GM21367 (cell line): ENCODE results near the gene VSX1.

ENCODE experiments used
- ATAC-seq: cut with Tn5 transposase; IDR thresholded peaks from one replicate; pipeline ENCODE4 v1.9.1; 2021; ENCODE audit not compliant: unreplicated experiment

Gene VSX1

DNA sequence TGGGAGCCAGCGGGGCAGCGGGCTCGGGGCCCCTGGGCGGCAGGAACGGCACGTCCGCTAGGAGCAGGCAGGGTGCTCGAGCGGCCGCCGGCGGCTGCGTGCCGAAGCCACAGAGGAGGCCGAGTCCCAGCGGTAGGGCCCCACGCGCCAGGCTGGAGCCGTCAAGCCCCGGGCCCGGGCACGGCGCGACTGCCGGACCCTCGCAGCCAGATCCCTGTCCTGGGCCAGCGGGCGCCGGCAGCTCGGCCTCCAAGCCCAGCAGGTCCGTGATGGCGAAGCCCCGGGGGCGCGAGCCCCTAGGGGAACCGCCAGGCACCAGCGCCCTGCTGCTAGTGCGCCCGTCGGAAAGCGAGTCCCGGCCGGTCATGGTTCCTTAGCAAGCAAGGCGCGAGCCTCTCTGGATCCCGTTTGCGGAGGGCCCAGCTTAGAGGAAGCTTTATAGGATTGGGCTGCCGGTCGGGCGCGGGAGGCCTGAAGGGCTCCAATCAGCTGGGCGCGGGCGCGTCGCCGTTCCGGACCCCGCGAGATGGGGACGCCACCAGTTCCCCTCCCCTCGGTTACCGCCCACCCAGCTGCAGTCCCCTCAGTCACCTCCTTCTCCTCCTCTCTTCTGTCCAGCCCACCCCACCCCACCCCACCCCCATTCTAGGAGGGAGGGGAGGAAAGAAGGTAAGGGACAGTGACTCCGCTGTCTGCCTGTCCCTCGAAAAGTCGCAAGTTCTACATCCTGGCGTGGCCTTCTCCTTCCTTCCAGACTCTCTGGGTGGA, at the start of gene VSX1:
TSS of gene VSX1 (minus strand) at position 412 of the 768 bp plus-strand sequence. CDS start at position 367, 45 bp downstream.
- no peak for ATAC-seq

- no peak for ATAC-seq
These were observed 48.0 kb upstream of the VSX1 start for GRCh38 chr20:25129908-25130307.

DNA sequence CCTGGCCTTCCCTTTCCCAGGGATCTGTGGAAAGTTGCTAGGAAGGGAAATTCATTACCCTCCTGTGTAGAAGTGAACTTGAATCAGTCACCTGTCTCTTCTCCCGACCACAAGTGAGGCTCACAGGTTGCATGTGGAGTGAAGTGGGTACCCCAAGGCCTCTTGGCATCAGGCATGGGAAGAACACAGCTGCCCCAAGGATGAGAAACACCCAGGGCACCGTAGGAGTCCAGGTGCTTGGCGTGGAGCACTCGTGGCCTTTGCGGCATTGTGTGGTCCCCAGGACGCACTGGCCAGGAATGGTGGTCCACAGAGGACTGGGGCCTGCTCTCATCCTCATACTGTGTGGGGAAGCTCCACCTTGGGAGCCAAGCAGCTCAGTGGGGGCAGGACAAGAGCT, 47.5 kb upstream of the VSX1 start:
- no peak for ATAC-seq

- ATAC-seq = no peak
These were observed 46.7 kb upstream of the VSX1 start for GRCh38 chr20:25128649-25129048.

GRCh38 chr20:25127761-25128537, 46.0 kb upstream of the VSX1 start:
- ATAC-seq = no peak

DNA sequence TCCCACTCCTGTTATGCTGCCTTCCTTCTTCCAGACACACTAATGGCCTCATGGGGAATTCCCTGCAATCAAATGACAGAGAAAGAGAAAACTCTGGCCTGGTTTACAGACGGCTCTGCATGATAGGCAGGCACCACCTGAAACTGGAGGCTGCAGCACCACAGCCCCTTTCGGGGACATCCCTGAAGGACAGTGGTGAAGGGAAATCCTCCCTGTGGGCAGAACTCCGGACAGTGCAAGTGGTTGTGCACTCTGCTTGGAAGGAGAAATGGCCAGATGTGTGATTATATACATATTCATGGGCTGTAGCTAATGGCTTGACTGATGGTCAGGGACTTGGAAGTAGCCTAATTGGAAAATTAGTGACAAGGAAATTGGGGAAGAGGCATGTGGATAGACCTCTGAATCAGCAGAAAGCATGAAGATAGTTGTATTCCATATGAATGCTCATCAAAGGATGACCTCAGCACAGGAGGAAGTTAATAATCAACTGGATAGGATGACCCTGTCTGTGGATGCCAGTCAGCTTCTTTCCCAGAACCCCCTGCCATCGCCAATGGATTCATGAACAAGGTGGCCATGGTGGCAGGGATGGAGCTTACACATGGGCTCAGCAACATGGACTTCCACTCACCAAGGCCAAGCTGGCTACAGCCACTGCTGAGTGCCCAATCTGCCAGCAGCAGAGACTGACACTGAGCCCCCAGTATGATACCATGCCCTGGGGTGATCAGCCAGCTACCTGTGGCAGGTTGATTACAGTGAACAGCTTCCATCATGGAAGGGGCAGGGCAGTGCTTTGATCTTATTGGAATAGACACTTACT, 44.5 kb upstream of the VSX1 start:
- no peak for ATAC-seq

- ATAC-seq = no peak
These were observed 43.7 kb upstream of the VSX1 start for GRCh38 chr20:25125636-25126035.

- no peak for ATAC-seq
These were observed 39.0 kb upstream of the VSX1 start for GRCh38 chr20:25120920-25121319.

DNA sequence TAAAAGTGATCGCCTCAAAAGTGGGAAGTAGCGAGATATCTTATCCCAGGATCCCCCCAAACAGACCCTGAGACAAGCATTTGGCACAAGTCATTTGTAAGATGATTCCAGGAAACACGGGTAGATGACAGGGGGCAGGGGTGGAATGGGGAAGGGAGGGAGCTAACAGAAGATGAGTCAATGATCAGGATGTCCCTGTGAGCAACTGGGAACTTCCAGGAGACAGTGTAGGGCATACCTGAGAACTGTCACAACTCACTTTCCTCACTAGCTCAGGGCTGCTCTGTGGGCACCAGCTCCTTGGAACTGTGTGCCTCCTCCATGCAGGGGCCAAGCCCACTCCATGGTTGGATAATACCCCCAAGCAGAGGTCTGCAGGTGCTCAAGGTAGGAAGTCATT, 38.5 kb upstream of the VSX1 start:
- no peak for ATAC-seq

DNA sequence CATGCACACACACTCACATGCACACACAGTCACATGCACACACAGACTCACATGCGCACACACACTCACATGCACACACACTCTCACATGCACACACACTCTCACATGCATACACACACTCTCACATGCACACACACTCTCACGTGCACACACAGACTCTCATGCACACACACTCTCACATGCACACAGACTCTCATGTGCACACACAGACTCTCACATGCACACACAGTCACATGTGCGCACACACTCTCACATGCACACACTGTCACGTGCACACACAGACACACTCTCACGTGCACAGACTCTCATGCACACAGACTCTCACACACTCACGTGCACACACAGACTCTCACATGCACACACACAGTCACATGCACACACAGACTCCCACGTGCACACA, 36.6 kb upstream of the VSX1 start:
- ATAC-seq = no peak

- no peak for ATAC-seq
These were observed 36.0 kb upstream of the VSX1 start for GRCh38 chr20:25117990-25118389.

- no peak for ATAC-seq
These were observed 35.0 kb upstream of the VSX1 start for GRCh38 chr20:25116739-25117458.

DNA sequence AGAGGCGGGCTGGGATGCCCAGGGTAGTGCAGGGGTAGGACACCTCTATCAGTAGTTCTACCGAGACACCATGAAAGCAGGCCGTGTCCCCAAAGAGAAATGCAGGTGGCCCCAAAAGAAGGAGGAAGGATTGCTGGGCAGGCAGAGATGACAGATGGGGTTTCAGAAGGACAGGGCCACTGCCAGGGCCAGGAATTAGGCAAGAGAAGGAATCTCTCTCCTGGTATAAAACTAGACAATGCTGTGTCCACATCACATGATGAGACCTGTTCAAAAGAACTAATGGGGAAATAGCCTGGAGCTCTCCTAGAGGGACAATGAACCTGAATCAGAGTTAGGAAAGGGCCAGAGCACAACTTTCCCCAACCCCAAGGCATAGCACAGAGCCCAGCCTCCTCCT, 21.6 kb upstream of the VSX1 start:
- ATAC-seq = no peak

DNA sequence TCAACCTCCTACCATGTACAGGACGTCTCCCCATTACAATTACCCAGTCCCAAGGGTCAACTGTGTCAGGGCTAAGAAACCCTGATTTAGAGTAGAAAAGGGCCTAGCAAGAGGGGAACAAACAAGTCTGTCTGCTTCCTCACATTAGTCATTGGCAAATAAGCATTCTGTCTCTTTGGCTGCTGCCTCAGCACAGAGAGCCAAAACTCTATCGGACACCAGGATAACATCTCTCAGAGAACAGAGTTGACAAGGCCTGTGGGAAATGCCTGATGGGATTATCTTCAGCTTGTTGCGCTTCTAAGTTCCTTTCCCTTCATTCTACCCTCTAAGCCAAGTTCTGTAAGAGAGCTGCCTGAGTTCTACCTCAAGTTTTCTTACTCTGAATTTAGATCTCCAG, 19.0 kb upstream of the VSX1 start:
- no peak for ATAC-seq

DNA sequence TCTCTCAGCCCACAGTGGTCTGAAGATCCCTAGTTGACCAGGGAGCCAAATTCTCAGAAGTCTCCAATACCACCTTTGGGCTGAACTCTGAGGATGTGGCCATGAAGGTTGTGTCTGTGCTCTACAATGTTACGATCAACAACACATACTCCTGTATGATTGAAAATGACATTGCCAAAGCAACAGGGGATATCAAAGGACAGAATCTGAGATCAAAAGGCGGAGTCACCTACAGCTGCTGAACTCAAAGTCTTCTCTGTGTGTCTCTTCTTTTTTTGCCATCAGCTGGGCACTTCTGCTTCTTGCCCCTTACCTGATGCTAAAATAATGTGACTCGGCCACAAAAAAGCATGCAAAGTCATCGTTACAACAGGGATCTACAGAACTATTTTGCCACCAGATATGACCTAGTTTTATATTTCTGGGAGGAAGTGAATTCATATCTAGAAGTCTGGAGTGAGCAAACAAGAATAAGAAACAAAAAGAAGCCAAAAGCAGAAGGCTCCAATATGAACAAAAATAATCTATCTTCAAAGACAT, 17.7 kb upstream of the VSX1 start:
- no peak for ATAC-seq

DNA sequence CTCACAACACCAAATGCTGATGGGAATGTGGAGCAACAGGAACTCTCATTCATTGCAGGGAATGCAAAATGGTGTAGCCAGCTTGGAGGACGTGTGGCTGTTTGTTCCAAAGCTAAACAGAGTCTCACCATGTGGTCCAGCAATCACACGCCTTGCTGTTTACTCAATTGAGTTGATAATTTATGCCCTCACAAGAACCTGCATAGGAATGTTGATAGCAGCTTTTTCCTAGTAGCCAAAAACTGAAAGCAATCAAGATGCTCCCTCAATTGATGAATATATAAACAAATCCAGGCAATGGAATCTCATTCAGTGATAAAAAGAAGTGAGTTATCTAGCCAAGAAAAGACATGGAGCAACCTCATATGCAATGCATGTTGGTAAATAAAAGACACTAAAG, 15.6 kb upstream of the VSX1 start:
- no peak for ATAC-seq

DNA sequence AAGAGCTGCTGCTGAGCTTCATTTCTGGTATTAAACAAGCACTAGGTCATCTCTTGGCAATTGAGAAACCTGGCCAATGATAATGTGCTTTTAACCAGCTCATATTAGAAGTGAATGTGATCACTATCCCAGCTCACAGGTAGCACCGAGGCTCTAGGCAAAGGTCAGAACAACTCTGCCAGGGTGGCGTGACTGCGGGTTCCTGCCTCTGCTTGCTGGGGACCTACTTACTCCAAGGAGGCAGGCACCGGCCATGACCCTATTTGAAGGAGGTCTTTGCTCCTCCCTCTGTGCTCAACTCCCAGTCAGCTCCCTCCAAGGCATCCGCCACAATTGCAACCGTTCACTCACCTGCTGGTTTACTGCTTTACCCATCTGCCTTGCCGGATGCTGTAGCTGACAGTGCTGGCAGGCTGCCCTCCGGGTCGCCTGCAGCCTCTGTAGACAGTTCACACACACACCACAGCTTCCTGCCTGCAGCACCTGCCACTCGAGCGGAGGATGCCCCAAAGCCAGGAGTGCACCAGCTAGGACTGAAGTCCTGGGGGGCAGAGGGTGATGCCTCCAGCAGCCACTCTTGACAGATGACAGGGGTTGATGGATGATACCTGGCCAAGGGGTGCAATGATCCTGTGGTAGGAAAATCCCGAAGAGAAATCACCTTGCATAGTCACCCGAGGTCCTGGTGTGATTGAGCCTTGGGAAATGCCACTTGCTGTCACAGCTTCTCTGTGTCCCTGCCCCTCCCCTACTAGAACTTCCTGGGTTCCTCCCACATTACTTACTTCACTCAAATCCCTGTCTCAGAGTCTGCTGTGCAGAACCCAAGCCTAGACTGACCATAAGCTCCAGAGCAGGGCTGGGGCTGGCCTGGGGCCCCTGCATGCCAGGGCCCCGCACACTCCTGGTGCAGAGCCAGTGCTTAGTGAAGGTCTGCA, 8.8 kb upstream of the VSX1 start:
- peak; percentile 61 for ATAC-seq

DNA sequence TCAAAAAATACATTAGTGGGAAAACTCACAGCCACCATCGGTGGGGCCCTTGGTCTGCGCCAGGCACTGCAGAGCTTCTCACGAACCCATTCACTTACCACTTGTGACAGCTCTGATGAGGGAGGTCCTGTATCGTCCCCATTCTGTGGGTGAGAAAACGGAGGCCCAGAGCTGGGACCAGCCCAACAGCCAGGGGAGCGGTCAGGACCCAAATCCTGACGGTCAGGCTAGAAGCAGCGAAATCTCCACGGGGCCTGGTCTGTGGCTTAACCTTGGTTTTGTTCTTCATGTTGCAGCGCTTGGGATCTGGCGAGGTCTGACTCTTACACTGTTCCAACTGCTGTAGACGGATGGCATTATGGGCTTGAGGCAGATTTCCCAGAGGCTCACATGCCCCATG, 7.7 kb upstream of the VSX1 start:
- no peak for ATAC-seq

- no peak for ATAC-seq
These were observed 7.2 kb upstream of the VSX1 start for GRCh38 chr20:25089096-25089495.

- no peak for ATAC-seq
These were observed 6.3 kb upstream of the VSX1 start for GRCh38 chr20:25088267-25088666.
